GM12878 (cell line): ENCODE results near the gene GADD45A.

Experiments
- EZH2 ChIP-seq: IDR thresholded peaks from 2 replicates; pipeline ENCODE4 v1.6.1; 2012; ENCODE audit warnings: low read depth, mild to moderate bottlenecking, control low read depth, inconsistent platforms, low read length, borderline replicate concordance; ENCODE audit not compliant: control insufficient read depth
- IRF4 ChIP-seq: IDR thresholded peaks from 2 replicates; pipeline ENCODE4 v1.6.1; 2011; ENCODE audit warnings: low read depth, low read length
- NBN ChIP-seq: fragments of 450-650 bp; IDR thresholded peaks from 2 replicates; pipeline ENCODE4 v1.6.1; 2016
- POLR2AphosphoS5 ChIP-seq: IDR thresholded peaks from 2 replicates; pipeline ENCODE4 v1.6.1; 2011; ENCODE audit warnings: mild to moderate bottlenecking, low read length, inconsistent platforms
- ZNF274 ChIP-seq: IDR thresholded peaks from one replicate; pipeline ENCODE4 v1.8.0; 2011; ENCODE audit not compliant: insufficient read length, insufficient read depth

DNA sequence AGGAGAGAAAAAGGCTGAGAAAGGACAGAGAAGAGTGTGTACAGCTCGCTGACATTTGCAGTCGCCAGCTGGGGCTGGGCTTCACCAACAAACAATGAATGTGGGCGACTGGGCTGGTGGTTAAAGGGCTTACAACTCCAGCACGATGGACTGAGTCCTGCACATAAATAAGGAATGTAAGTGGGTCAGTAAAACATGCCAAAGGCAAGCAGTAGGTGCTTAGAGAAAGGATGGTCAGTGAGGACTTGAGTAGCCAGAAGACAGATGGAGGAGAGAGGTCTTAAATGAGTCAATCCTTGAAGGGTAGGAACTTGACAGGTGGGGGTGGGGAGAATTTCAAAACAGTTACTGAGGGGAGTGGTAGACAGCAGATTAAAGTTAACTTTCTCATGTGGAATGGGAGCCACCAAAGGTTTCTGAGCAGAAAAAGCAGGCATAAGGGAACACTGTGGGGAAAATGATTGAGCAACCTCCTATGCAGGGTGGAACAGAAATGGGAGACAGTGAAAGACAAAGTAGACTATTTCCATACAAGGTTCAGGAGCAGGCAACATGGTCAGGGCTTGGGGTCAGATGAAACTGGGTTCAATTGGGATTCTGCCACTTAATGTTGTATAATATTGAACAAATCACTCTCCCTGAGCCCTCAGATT, 37.4 kb downstream of the GADD45A start:
- TF ChIP-seq ZNF274 (no peak), EZH2 (no peak), NBN (no peak), IRF4 (no peak), POLR2AphosphoS5 (no peak)
